ENCODE data around the gene NEGR1.

NEGR1 gene

DNA sequence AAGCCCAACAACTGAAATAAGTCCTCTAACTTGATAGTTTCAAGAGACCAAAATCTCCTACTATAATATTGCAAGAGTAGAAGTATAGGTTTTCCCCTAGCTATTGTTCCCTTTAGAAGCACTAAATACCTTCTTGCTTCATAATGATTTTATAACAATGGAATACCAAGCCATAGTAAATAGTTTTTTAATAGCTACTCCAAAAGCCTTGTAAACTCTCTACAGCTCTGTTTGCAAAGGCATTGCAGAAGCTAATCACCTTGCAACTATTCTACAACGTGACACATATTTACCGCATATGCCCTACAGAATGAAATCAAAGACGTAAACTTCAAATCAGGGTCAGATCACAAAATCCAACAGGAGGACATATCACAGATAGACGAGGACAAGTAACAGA, 750.0 kb downstream of the NEGR1 start:
- no peak for DNase-seq

DNA sequence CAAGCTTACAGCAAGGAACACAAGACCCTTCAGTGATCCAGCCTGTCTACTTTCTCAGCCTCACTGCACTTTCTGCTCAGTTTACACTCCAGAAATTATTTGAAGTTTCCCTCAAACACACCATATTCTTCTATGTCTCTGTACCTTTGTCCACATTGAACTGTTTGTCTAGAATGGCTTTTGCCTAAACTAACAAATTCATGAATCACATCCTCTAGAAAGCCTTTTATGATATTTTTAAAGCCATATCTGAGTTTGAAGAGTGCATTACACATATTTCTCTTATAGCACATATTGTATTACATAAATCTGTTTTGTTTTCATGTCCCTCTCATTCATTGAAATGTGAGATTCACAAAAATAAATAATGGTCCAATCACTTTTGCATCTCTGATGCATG, 755.5 kb downstream of the NEGR1 start:
- DNase-seq, result no peak

DNA sequence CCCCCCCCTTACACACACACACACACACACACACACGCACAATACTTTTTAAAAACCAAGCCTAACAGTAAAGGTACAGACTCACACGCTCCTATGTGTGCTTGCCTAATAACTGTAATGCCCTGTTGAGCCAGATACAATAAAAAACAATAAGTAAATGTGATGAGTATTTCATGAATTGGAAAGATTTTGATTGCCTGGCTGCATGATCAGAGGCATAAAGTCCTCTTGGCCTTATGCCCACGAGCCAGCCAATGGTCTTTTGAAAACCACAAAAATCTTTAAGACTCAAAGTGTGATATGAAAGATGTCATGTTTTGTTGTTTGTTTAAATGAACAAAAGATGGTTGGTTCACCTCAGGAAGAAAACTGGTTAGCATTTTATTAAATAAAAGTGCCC, 759.6 kb downstream of the NEGR1 start:
- no peak for DNase-seq

DNA sequence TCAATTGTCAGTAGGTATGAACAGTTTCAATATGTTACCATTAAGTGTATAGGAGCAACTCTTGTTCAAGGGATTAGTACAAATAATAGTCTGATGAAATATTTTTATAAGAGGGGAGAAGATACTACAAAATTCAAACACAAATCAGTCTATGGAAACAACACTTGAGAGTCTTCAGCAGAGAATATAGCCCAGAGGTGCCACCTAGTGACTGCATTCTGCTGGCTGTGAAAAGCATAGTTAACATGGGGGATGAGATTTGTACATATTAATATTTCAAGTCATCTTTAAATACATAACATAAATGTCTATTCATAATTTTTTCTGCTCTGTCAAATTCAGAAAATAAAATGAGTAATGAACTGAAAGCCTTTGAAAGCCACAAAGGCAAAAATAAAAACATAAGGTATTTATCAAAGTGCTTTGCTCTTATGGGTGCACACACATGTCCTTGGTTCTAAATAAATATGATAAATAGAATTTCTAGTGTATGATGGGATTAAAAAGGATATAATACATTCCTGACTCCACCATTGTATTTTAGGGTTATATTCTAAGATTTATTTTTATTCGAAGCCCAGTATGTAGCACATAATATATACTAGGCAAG, 760.6 kb downstream of the NEGR1 start:
- peak; percentile 68 for DNase-seq

DNA sequence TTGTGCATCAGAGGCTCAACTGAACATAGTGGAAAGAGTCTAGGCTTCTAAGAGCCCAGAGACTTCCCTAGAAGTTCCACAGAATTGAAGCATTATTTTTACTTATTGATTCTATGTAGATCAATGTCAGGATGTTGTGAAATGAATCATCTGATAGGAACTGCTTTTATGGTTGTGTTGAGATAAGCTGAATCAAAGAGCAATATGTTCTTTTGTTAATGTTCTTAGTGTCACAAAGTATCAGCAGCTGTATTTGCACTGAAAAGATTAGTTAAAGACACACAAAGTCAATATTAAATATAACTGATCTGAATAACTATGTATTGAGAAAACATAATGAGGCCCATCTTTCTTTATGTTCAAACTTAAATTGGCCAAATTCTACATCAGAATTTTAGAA, 770.8 kb downstream of the NEGR1 start:
- DNase-seq, result no peak

DNA sequence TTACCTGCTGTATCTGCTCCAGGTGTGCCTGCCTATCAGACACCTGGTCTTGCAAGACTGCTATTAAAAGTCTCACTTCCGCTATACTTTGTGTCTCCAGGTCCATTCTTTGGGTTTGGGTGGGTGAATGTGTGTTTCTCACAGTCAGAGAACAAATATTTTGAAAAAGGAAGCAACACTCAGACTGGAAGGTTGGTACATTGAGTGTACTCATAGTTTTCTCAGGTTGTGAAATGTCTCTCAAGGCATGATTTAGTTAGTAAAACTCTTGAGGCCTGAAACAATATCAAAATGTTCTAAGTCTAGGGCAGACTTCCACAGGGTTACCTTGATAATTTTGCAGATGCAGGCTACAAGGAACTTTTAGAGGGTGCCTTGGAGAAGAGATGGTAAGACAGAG, 771.6 kb downstream of the NEGR1 start:
- no peak for DNase-seq

DNA sequence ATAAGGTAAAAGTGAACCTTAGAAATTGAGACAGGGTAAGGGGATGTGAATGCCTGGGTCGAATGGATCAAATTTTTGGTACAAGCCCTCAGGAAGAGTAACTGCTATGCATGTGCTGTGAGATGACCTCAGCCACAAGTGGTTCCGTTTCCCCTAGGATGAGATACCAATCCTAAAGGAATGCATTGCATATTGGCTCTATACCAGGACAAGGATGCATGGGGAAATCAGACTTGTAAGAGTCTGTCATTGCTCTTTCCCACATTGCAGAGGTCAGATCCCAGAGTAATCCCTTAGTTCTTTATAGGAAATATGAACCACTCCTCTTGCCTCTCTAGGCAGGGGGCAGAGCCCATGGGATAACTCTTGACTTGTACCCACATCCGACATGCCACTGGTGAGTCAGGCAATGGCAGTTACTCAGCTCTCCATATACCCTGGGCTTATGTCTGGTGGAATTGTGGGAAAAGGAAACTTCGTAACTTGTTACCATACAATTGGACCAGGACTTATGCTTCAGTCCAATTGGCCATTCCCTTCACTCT, 773.2 kb downstream of the NEGR1 start:
- DNase-seq, result no peak

DNA sequence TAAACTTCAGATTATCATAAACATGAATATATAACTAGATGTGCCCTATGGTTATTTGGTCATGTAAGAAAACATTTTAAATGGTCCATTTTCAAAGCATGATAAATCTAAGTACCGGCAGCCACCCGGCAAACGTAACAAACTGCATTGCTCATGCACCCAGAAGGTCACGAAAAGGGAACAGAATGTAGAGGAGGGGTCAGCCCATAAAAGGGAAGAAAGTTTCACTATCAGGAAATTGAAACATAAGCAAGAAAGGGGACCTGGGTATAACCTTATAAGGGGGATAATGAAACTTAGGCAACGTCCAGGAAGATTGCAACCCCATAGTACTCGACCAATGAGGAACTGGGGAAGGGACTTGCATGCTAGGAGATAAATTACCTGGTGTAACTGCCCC, 780.3 kb downstream of the NEGR1 start:
- no peak for DNase-seq

DNA sequence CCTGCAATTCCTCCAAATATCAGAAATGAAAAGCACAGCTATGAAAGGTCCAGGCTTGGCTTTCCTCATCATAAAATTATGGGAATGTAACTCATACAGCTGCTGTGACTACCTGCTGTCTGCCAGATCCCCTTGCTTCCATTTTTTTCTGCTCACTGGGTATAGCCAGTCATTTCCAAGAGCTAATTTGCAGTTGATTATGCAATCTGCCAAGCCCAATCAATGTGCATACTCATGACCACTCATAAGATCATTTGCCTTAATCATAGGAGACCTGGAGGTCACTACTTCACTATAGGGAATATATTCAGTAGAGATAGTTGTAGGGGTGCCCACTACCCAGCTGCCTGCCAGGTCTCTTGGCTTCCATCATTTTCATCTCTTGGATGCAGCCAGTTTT, 783.8 kb downstream of the NEGR1 start:
- DNase-seq, result no peak

DNA sequence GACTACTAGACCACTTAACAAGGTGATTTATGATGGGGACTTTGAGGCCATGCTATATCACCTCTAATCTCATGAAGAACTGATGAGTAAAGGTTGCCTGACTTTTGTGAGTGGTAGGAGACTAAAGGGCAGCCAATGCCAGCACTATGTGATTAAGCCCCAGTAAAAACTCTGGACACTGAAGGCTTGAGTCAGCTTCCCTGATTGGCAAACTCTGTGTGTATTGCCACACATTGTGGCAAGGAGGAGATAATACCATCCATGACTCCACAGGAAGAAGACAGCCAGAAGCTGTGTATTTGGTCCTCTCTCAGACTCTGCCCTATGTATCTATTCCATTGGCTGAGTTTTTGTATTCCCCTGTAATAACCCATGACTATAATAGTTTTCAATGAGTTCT, 788.2 kb downstream of the NEGR1 start:
- no peak for DNase-seq

DNA sequence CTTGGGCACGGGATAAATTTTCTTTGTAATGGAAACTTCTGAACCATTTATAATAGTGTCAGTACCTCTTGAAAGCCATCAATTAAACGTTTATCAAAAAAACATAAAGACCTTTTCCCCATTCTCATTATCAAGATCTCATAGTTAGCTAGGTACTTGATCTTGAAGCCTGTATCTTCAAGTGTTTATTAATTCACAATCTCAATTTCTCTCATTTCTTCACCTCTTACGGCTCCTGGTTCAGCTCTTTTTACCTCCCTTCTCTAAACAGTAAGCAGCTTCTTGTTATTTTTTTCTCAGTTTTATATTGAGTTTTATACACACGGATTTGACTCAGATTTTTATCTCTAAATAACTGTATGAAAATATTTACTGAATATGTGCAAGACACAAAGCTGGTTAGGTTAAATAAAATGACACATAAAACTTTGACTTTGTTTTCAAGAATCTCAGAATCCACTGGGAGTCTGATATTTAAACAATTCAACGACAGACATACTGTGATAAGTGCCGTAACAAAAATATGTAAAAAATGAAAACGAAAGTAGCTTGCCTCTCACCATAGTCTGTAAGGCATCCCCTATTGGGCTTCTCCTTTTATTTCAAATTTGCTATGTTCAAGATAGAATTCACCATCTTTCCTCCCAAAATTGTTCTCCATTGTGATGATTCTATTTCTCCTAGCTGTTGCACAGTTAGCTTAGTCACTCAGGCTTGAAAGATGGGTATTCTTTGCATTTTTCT, 789.9 kb downstream of the NEGR1 start:
- DNase-seq, result no peak

DNA sequence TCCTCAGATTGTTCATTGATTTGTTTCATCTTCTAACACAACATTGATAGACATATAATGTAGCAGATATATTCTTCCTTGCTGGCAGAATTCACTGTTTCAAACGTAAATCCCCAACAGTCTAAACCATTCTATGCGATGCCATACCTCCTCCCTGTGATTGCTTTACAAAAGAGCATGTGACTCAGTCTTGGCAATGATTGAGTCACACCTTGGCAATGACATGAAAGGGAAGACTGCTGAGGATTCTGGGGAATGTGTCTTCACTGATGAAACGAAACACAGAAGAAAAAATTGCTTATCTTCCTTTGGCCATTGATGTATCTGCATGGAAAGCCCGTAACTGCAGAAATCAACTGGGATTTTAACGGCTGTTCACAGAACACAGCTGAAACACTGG, 791.9 kb downstream of the NEGR1 start:
- no peak for DNase-seq

DNA sequence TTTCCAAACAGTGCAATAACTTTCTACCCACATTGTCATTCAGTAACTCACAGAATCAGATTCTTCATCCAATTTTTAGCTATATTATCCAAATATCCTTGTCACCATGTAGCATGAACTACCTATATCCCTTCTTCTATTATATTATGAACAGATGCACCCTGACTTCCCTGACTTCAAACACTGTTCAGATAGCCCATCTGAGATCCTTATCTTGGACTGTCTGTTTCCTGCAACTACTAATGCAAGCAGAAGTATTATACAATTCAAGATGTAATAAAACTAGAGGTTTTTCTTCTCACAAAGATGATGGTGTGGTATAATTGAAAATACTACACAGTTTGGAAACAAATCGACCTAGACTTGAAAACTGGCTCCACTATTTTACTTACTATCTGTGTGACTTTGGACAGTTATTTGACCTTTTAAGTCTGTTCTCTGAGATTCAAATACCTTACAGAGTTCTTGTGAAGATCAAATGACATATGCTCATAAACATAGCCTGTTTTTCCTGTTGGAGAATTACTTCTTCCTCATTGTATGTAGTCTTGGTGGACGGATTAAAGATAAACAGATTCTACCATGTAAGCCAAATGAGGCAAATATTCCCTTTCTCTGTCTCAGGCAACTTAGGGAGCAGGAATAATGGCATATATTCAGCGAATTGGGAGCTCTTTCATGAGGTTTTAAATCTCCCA, 793.6 kb downstream of the NEGR1 start:
- DNase-seq, result no peak

DNA sequence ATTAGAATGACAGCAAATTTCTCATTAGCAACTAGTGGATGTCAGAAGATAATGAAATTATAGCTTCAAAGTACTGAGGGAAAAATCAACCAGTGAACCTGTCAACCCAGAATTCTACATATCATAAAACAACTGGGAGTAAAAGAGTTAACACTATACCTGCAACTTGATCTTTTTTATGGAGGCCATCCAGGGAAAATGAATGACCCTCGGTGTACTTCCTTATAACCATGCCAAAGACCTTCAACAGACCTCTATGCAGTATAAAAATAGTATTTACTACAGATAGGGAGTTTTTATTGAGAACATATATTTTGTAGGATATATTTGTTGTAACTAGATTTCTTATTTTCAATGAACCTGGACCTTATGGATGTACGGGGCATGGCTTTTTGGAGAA, 809.0 kb downstream of the NEGR1 start:
- no peak for DNase-seq

DNA sequence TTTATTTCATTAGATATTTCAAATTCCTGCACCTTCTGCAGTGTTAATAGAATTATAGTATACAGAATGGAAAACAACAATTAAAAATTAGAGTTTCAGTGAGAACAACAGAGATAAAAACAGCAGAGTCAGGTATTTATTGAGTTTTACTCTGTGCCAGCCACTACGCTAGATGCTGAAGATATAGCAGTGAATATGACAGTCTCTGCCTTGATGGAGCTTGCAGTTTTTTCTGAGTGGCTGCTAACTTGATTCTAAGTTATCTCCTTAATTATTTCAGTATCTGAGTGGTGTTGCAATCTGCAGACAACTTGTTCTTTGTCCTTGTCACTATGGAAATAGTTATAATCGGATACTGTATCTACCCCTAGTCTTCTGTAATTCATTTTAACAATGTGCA, 817.2 kb downstream of the NEGR1 start:
- no peak for DNase-seq

DNA sequence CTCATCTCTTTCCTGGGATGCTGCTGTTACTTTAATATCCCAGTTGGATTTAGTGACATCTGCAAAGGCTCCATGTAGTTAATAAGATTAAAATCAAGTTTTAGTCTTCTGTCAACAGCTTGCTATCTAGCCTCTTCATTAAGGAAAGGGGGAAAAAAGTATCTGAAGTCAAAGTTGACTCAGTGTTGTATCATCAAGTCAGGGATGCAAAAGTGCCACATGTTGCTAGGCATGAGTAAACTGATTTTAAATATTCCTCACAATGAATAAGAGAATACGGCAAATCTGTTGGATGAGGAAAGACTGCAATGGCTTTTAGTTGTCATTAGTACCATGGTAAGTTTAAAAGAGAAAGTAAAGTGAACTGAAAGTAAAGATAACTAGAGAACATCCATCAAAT, 818.3 kb downstream of the NEGR1 start:
- no peak for DNase-seq

DNA sequence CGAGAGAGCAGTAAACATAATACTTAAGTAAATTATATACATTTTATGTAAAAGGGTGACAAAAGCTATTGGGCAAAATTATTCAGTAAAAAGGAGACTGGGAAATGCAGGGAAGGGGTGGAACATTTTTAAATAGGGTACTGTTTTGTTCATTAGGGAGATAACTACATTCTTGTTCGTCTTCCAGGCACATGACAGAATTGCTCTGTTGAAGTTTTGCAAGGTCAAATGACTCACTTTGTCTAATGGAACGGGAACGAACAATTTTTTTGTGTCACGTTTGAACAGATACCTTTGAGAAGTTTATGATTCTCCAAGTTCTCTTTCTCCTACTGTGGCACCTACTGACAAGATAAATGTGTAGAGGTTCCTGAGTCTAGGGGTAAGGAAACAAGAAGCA, 819.2 kb downstream of the NEGR1 start:
- DNase-seq, result no peak

DNA sequence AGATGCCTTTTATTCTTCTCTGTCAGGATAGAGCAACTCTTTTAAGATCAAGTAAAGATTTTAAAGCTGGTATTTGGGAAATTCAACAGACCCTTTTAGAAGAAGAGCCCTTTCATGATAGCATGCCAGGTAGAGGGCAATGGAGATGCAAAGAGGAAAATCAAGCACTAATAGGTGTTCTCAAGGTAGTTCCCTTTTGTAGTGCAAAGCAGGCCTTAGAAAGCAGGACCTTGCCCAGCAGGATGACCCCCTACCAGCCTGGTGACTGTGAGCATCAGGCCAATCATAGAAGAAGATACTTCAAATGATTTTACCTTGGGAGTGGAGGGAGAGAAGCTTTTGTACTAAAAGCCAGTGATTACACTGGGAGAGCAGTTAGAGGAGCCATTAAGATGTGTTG, 820.1 kb downstream of the NEGR1 start:
- no peak for DNase-seq

DNA sequence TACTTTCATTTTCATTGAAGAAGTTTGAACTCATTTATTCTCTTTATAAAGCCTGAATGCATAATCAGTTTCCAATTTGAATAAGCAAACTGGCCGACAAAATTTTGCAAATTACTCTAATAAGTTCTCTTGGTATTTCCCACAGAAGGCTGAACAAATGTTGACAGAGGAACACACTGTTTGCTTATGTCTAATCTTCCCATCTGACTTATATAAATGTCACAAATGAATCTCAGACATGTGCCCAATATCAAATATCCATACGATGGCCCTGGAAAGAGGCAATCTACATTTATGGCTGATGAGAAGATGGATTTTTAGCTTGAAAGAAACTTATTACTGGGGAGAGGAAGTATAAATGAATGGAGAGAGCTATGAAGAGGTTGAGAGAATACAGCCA, 820.9 kb downstream of the NEGR1 start:
- DNase-seq, result no peak

DNA sequence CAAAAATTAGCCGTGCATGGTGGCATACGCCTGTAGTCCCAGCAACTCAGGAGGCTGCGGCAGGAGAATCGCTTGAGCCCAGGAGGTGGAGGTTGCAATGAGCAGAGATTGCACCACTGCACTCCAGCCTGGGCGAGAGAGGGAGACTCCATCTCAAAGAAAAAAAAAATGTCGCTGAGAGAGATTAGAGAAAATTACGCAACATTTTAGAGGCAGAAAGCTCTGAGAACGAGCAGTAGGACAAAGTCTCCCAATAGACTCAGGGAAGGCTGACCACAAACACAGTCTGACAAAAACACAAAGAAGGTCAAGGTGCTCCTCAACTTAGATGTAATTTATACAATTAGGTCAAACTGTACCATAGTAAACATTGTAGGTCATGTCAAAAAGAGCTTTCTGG, 833.9 kb downstream of the NEGR1 start:
- no peak for DNase-seq

DNA sequence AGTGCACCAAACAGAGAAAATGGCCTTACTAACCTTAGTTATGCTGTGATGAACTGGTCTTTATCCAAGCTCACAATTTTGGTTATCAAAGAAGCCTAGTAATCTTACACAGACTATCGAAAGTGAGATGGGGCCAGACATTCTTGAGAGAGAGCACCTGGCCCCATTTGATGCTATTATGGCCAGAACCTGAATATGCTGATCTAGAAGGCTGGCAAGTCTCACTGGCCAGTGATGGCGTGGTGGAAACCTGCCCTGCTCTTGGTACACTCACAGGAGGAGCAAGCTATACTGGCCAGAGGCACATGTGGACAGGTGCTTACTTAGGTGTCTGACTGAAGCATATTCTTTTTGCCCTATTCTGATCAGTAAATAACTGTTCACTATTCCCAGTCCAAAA, 843.7 kb downstream of the NEGR1 start:
- no peak for DNase-seq

DNA sequence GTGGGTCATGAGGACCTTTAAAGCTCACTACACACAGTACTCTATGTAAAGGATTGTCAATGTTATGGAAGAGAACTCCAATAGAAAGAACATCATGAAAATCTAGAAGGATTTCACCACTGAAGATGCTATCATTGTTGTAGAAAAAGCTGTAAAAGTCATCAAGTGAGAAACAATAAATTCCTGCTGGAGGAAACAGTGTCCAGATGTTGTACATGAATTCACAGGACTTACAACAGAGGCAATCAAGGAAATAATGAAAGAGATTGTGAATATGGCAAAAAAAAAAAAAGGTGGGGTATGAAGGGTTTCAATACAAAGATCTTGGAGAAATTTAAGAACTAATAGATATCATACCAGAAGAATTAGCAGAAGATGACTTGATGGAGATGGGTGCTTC, 846.4 kb downstream of the NEGR1 start:
- DNase-seq, result no peak

DNA sequence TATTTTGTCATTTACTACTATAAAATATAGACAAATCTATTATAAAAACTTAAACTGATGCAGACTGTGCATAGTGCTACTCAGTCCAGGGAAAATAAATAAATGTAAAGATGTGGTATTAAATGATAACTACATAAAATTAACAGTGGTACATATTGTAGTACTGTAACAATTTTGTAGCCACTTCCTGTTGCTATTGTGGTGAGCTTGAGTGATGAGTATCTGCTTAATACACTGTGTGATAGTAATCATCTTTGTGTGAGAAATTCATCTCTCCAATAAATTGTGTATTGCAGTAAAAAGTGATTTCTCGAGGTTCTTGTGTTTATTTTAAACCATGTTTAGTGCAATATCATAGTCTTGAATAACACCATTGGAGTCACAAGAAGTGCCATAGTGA, 848.1 kb downstream of the NEGR1 start:
- no peak for DNase-seq

DNA sequence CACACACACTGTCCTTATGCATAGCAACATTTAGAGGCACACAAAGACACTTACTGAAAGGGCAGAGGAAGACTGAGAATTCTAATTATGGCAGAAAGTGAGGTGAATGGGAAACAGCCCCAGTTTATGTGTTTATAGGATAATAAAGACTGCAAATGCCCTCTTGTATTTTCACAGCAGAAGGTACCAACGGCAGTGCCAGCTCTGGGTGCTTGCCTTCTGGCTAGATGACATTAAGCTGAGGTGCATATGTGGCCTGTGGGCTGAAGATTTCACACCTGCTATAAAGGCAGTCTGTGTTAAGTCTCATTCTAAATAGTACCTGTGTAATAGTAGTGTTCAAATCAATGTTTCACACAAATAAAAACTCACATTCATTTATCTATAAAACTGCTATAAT, 854.3 kb downstream of the NEGR1 start:
- peak; percentile 67 for DNase-seq

Data from NCI-H748 treated with DMSO at 0.1 percent for 48 hours (cell line).